Raji (cell line): ENCODE data around the gene ZNF304.

Experiments
- POLR2A ChIP-seq: IDR thresholded peaks from 2 replicates; pipeline ENCODE4 v1.6.1; 2011; ENCODE audit warnings: low read depth, low read length, control low read depth; ENCODE audit not compliant: insufficient read depth

The ZNF304 gene

GRCh38 chr19:57350877-57351805, at the start of gene ZNF304:
Gene ZNF304 (plus strand): TSS chr19:57351271. CDS start chr19:57351665, 394 bp downstream.
- peak; percentile 44; the same call in 1 of the 2 replicates for TF ChIP-seq POLR2A

GRCh38 chr19:57302020-57302465, 49.0 kb upstream of the ZNF304 start:
- no peak for TF ChIP-seq POLR2A

GRCh38 chr19:57302727-57303401, 48.2 kb upstream of the ZNF304 start:
- no peak for TF ChIP-seq POLR2A

GRCh38 chr19:57305056-57305455, 46.0 kb upstream of the ZNF304 start:
- TF ChIP-seq POLR2A, result no peak

- TF ChIP-seq POLR2A, result no peak
Observed at GRCh38 chr19:57308514-57308913, 42.6 kb upstream of the ZNF304 start.

GRCh38 chr19:57310792-57311191, 40.3 kb upstream of the ZNF304 start:
- no peak for TF ChIP-seq POLR2A

GRCh38 chr19:57314146-57314545, 36.9 kb upstream of the ZNF304 start:
- TF ChIP-seq POLR2A, result no peak

GRCh38 chr19:57317503-57317902, 33.6 kb upstream of the ZNF304 start:
- no peak for TF ChIP-seq POLR2A

- no peak for TF ChIP-seq POLR2A
Observed at GRCh38 chr19:57319869-57320179, 31.2 kb upstream of the ZNF304 start.

- TF ChIP-seq POLR2A, result peak; percentile 77
Observed at GRCh38 chr19:57320180-57321084, 30.6 kb upstream of the ZNF304 start, which contains the start of gene ZNF543. Gene ZNF543 (plus strand): TSS chr19:57320472. CDS start chr19:57320854, 382 bp downstream.

GRCh38 chr19:57321116-57321515, 30.0 kb upstream of the ZNF304 start:
- TF ChIP-seq POLR2A, result no peak

GRCh38 chr19:57321751-57322150, 29.3 kb upstream of the ZNF304 start:
- no peak for TF ChIP-seq POLR2A

GRCh38 chr19:57324992-57325391, 26.1 kb upstream of the ZNF304 start:
- TF ChIP-seq POLR2A, result no peak

- no peak for TF ChIP-seq POLR2A
Observed at GRCh38 chr19:57327993-57328392, 23.1 kb upstream of the ZNF304 start.

- TF ChIP-seq POLR2A, result no peak
Observed at GRCh38 chr19:57334191-57334590, 16.9 kb upstream of the ZNF304 start.

- no peak for TF ChIP-seq POLR2A
Observed at GRCh38 chr19:57338877-57339276, 12.2 kb upstream of the ZNF304 start.

GRCh38 chr19:57342582-57342981, 8.5 kb upstream of the ZNF304 start:
- TF ChIP-seq POLR2A, result no peak
